Measurements from ENCODE around the gene S100A11. TPM values are rescaled to one million over a fixed set of nuclear protein-coding genes. Genes with fewer than 3 reads are reported as not detected.
A peak's percentile ranks its signal among the peaks of the same experiment; 100 is the strongest.

The S100A11 gene
- total RNA-seq, 2 experiments from 2014 or later: 264 to 361 TPM

DNA sequence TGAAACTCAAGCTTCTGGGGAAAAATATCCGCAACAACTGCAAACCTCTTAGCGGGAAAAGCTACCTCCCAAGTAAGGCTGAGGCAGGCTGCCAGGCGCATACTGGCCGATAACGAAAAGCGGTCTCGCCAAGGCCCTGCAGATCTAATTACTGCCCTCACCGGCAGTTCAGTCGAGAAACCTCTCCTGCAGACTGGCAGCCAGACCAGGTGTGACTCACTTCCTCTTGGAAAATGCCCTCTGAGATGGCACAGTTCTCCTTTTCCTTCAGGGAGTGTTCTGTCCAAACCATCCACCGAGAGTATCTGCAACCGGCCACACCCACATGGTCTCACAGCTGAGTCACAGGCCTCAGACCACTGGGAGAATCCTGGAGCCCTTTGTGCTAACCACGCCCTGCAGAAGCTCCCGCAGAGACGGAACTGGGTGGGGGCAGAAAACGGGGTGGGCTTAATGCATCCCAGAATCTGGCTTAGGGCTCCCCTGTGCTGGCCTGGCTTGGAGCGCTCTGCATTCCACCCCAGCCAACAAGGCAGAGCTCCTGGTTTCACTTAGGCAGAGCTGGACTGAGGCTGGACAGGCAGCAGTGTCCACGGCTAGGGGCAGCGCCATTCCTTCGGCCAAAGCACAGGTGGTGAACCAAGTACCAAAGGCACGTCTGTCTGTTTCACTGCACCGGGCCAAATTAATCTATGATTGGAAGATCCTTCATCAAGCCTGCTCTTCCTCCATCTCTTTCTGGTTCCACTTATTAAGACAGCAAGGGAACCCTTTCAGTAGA is 44.3 kb downstream of the S100A11 start:
- DNase-seq (peak; percentile 41), ATAC-seq (peak; percentile 2)
- peak overlapping the region; percentile 90 for H3K4me3 Mint-ChIP-seq

GRCh38 chr1:151991663-151992302 is 45.0 kb downstream of the S100A11 start:
- Mint-ChIP-seq H3K27ac (no peak overlapping the region), H3K4me1 (peaks cover 60% of the 10 kb centered on the region), H3K4me3 (peak overlapping the region; percentile 90), H3K36me3 (ENCODE audit: low read depth) (peaks cover 7% of the 10 kb centered on the region), H3K27me3 (no peaks in the 10 kb centered on the region), H3K9me3 (ENCODE audit: low read depth) (no peaks in the 10 kb centered on the region)
- CTCF ChIA-PET: interaction anchor here (0.9 to 2.6 kb wide), 6 partner anchors 8 to 61 kb away, joined by 4 to 12 read pairs (median 6); no protein-coding TSS in a partner anchor
- POLR2A ChIA-PET: no interaction called here
- DNase-seq (no peak), ATAC-seq (no peak)
- intact Hi-C loops (cut with DNase I, micrococcal nuclease): loop anchor here in 1 of 2 experiments (2.0 kb wide), 1 partner anchor 43 kb away; no protein-coding TSS in a partner anchor

More for the DNA sequence above, 44.3 kb downstream of the S100A11 start:
- Mint-ChIP-seq H3K4me1 (peaks cover 60% of the 10 kb centered on the region), H3K27ac (peak overlapping the region; percentile 94), H3K9me3 (ENCODE audit: low read depth) (no peaks in the 10 kb centered on the region), H3K36me3 (ENCODE audit: low read depth) (peaks cover 7% of the 10 kb centered on the region), H3K27me3 (no peaks in the 10 kb centered on the region)
- CTCF ChIA-PET: interaction anchor here (0.9 to 2.6 kb wide), 6 partner anchors 7 to 61 kb away, joined by 4 to 12 read pairs (median 5); no protein-coding TSS in a partner anchor
- intact Hi-C loops (cut with DNase I, micrococcal nuclease): loop anchor here in 1 of 2 experiments (1.0 to 2.0 kb wide), 3 partner anchors 19 to 56 kb away; no protein-coding TSS in a partner anchor
- POLR2A ChIA-PET: interaction anchor here (0.7 to 1.4 kb wide), 2 partner anchors 51 to 100 kb away, joined by 3 read pairs; no protein-coding TSS in a partner anchor

DNA sequence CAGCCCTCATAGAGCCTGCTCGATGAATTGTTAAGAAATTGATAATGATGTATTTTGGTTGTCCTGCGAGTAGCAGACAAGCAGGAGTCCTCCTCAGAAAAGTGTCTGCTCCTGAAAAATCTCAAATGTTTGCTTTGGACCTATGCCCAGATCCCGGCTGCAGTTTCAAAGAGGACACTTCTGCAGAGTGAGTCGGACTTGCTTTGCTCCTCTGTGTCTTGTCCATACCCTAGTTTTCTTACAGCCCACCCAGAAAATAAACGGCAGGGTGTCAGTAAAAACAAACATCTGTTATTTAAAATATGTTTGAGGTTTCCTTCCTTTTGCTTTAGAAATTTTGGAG is 46.0 kb downstream of the S100A11 start:
- POLR2A ChIA-PET: no interaction called here
- intact Hi-C loops (cut with DNase I, micrococcal nuclease): no loop called here
- no peak for DNase-seq
- no peak for ATAC-seq
- peaks cover 16% of the 10 kb centered on the region for H3K36me3 Mint-ChIP-seq (ENCODE audit: low read depth)
- CTCF ChIA-PET: interaction anchor here (1.1 to 12.5 kb wide), 5 partner anchors 9 to 58 kb away, joined by 6 to 98 read pairs (median 7); no protein-coding TSS in a partner anchor
- peak overlapping the region; percentile 28 for H3K27ac Mint-ChIP-seq
- H3K4me1 Mint-ChIP-seq: peaks cover 67% of the 10 kb centered on the region
- no peaks in the 10 kb centered on the region for H3K27me3 Mint-ChIP-seq
- H3K4me3 Mint-ChIP-seq: no peak overlapping the region
- no peaks in the 10 kb centered on the region for H3K9me3 Mint-ChIP-seq (ENCODE audit: low read depth)

DNA sequence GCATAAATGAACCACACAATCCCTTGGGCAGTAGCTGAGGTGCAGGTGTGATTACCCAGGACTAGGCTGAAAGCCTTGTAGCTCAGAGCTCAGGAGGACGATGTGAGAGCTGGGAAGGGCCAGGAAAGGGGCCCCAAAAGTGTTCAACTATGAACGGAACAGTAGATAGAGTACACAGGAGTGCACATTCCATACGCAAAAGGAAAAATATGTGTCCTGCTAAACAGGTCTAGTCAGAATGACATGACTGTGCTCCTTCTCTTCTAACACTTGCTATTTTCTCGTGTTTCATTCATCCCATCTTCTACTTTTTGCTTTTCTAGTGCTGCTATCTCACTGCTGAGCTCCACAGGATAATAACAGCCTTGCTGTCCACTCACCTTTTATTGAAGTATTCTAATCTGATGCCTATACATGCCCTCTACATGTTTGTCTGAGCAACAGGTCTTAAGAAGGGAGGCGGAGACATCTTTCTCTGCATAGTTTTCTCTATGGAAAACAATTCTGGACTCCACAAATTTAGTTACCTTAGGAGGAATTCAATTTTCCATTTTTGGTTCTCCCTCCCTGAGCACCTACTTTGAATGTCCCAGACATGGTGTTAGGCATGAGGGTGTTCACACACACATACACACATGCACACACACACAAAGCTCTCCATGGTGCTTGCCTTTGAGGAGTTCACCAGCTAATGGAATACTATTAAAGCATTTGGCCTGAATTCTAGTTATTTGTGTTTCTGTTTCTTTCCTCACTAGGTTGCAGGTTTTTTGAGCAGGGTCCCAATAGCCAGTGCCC is 46.5 kb downstream of the S100A11 start:
- no peaks in the 10 kb centered on the region for H3K27me3 Mint-ChIP-seq
- H3K4me1 Mint-ChIP-seq: peaks cover 71% of the 10 kb centered on the region
- H3K36me3 Mint-ChIP-seq (ENCODE audit: low read depth): peaks cover 22% of the 10 kb centered on the region
- ATAC-seq (no peak), DNase-seq (no peak)
- POLR2A ChIA-PET: interaction anchor here (1.2 kb wide), 1 partner anchor 13 kb away, joined by 4 read pairs; no protein-coding TSS in a partner anchor
- H3K27ac Mint-ChIP-seq: peak overlapping the region; percentile 28
- no peaks in the 10 kb centered on the region for H3K9me3 Mint-ChIP-seq (ENCODE audit: low read depth)
- intact Hi-C loops (cut with DNase I, micrococcal nuclease): no loop called here
- no peak overlapping the region for H3K4me3 Mint-ChIP-seq
- CTCF ChIA-PET: interaction anchor here (0.7 to 12.5 kb wide), 6 partner anchors 11 to 424 kb away, joined by 3 to 98 read pairs (median 5); partner anchors contain the start of gene CRNN

DNA sequence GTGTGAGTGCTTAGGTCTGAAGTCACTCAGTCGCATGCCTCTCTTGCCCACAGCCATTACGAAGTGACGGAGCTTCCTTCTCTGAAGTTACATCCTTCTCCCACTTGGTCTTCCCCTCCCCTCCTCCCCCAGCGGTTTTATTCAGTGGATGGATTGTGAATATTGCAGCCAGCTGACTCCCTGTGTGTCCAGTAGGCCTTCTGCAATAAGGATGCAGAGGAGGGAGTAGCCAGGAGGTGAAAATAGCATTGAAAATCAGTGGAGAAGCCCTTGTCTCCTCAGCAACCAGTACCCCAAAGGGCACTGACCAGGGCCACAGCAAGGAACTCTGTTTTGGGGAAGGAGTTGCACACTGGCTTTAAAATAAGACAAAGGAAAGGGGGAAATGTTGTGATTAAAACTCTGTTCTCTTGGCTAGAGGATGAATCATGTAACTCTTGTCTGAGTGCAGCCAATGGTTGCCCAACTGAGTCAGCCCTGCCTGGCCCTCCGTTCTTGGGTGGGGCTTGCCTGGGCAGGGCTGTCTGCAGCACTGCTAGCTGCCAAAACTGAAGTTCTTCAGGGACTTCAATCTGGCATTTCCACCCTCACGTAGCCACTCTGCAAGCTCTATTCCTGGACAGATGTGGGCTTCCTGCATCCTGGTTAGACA is 47.5 kb downstream of the S100A11 start:
- peak; percentile 57 for ATAC-seq
- peak overlapping the region; percentile 9 for H3K27ac Mint-ChIP-seq
- no peak overlapping the region for H3K4me3 Mint-ChIP-seq

GRCh38 chr1:151988405-151988923 is 48.3 kb downstream of the S100A11 start:
- CTCF ChIA-PET: interaction anchor here (1.2 to 12.5 kb wide), 5 partner anchors 11 to 79 kb away, joined by 4 to 98 read pairs (median 60); no protein-coding TSS in a partner anchor

More for the DNA sequence above, 47.5 kb downstream of the S100A11 start:
- peak; percentile 76 for DNase-seq
- Mint-ChIP-seq H3K36me3 (ENCODE audit: low read depth) (peaks cover 31% of the 10 kb centered on the region), H3K4me1 (peaks cover 74% of the 10 kb centered on the region), H3K9me3 (ENCODE audit: low read depth) (no peaks in the 10 kb centered on the region), H3K27me3 (no peaks in the 10 kb centered on the region)
- ChIA-PET CTCF (interaction anchor here (1.0 to 12.5 kb wide), 3 partner anchors 12 to 53 kb away, joined by 3 to 98 read pairs (median 67); no protein-coding TSS in a partner anchor), POLR2A (interaction anchor here (1.2 kb wide), 1 partner anchor 12 kb away, joined by 4 read pairs; no protein-coding TSS in a partner anchor)
- intact Hi-C loops (cut with DNase I, micrococcal nuclease): no loop called here

GRCh38 chr1:151986501-151987190 is 50.2 kb downstream of the S100A11 start:
- peaks cover 72% of the 10 kb centered on the region for H3K4me1 Mint-ChIP-seq
- ChIA-PET POLR2A (interaction anchor here (0.6 to 0.8 kb wide), 2 partner anchors 22 to 45 kb away, joined by 4 to 10 read pairs; no protein-coding TSS in a partner anchor), CTCF (interaction anchor here (0.9 to 12.5 kb wide), 6 partner anchors 8 to 51 kb away, joined by 3 to 98 read pairs (median 32); no protein-coding TSS in a partner anchor)
- H3K9me3 Mint-ChIP-seq (ENCODE audit: low read depth): no peaks in the 10 kb centered on the region
- intact Hi-C loops (cut with DNase I, micrococcal nuclease): no loop called here
- H3K27me3 Mint-ChIP-seq: no peaks in the 10 kb centered on the region
- ATAC-seq (no peak), DNase-seq (no peak)
- H3K4me3 Mint-ChIP-seq: no peak overlapping the region
- no peak overlapping the region for H3K27ac Mint-ChIP-seq
- peaks cover 51% of the 10 kb centered on the region for H3K36me3 Mint-ChIP-seq (ENCODE audit: low read depth)

More at GRCh38 chr1:151988405-151988923, 48.3 kb downstream of the S100A11 start:
- POLR2A ChIA-PET: no interaction called here
- Mint-ChIP-seq H3K4me3 (no peak overlapping the region), H3K4me1 (peaks cover 80% of the 10 kb centered on the region), H3K9me3 (ENCODE audit: low read depth) (no peaks in the 10 kb centered on the region), H3K27me3 (no peaks in the 10 kb centered on the region), H3K36me3 (ENCODE audit: low read depth) (peaks cover 39% of the 10 kb centered on the region), H3K27ac (no peak overlapping the region)
- DNase-seq (no peak), ATAC-seq (no peak)
- intact Hi-C loops (cut with DNase I, micrococcal nuclease): no loop called here

- CTCF ChIA-PET: interaction anchor here (1.3 to 12.5 kb wide), 5 partner anchors 9 to 50 kb away, joined by 4 to 98 read pairs (median 60); no protein-coding TSS in a partner anchor
- DNase-seq: no peak
- Mint-ChIP-seq H3K4me1 (peaks cover 67% of the 10 kb centered on the region), H3K27ac (no peak overlapping the region), H3K36me3 (ENCODE audit: low read depth) (peaks cover 59% of the 10 kb centered on the region), H3K27me3 (no peaks in the 10 kb centered on the region), H3K9me3 (ENCODE audit: low read depth) (no peaks in the 10 kb centered on the region), H3K4me3 (no peak overlapping the region)
- no peak for ATAC-seq
- POLR2A ChIA-PET: no interaction called here
- intact Hi-C loops (cut with DNase I, micrococcal nuclease): loop anchor here in 1 of 2 experiments (2.0 kb wide), 1 partner anchor 39 kb away; no protein-coding TSS in a partner anchor
Measured at GRCh38 chr1:151985768-151986167, 51.0 kb downstream of the S100A11 start.

DNA sequence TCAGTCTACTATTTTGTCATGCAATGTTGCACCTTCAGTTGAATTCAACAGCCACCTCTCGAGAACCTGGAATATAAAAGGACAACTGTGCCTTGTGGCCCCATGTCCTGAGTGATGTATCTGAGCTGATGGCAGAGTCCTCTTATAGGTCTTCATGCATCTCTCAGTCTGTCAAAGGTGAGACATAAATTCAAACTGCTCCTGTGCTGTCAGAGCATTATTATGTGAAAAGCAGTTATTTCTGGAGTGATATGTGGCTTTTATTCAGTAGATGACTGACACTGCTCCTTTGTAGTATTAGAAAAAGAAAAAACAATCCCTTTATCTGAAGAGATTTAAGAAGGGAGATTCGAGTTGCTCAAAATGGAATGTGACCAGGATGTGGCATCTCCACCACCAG is 51.5 kb downstream of the S100A11 start:
- ChIA-PET CTCF (interaction anchor here (0.8 to 12.5 kb wide), 7 partner anchors 10 to 149 kb away, joined by 3 to 98 read pairs (median 5); no protein-coding TSS in a partner anchor), POLR2A (interaction anchor here (1.5 kb wide), 1 partner anchor 39 kb away, joined by 4 read pairs; no protein-coding TSS in a partner anchor)
- intact Hi-C loops (cut with DNase I, micrococcal nuclease): loop anchor here in 1 of 2 experiments (2.0 kb wide), 1 partner anchor 38 kb away; no protein-coding TSS in a partner anchor
- peak overlapping the region; percentile 28 for H3K4me3 Mint-ChIP-seq
- no peaks in the 10 kb centered on the region for H3K9me3 Mint-ChIP-seq (ENCODE audit: low read depth)
- no peaks in the 10 kb centered on the region for H3K27me3 Mint-ChIP-seq
- DNase-seq: no peak
- peak overlapping the region; percentile 78 for H3K27ac Mint-ChIP-seq
- no peak for ATAC-seq
- peaks cover 63% of the 10 kb centered on the region for H3K36me3 Mint-ChIP-seq (ENCODE audit: low read depth)
- peaks cover 65% of the 10 kb centered on the region for H3K4me1 Mint-ChIP-seq
